K562 (cell line): ENCODE data around the gene YPEL3. TPM values are rescaled to one million over a fixed set of nuclear protein-coding genes. Genes with fewer than 3 reads are reported as not detected.

Experiments
- ARNT ChIP-seq, 2 experiments: fragments of 450-650 bp; IDR thresholded peaks; 2 replicates each; pipeline ENCODE4 v1.6.1; 2016; ENCODE audit warnings: mild to moderate bottlenecking in 1 of 2
- BMI1 ChIP-seq: fragments of 150-350 bp; IDR thresholded peaks from 2 replicates; pipeline ENCODE4 v1.6.1; 2014; ENCODE audit warnings: low read length
- COPS2 ChIP-seq: fragments of 450-650 bp; conservative IDR thresholded peaks from 2 replicates; pipeline ENCODE4 v1.6.1; 2016; ENCODE audit warnings: mild to moderate bottlenecking, moderate library complexity
- EZH2 ChIP-seq: IDR thresholded peaks from 2 replicates; pipeline ENCODE4 v1.6.1; 2012; ENCODE audit warnings: low read depth, mild to moderate bottlenecking, inconsistent platforms, low read length, borderline replicate concordance
- GATAD2A ChIP-seq: fragments of 450-650 bp; IDR thresholded peaks from 2 replicates; pipeline ENCODE4 v1.6.1; 2017
- GTF2A2 ChIP-seq: IDR thresholded peaks from 2 replicates; pipeline ENCODE4 v1.6.1; 2016; ENCODE audit warnings: mild to moderate bottlenecking, missing genetic modification characterization, missing compliant biosample characterization
- HDAC8 ChIP-seq: fragments of 450-650 bp; IDR thresholded peaks from 2 replicates; pipeline ENCODE4 v1.6.1; 2016; ENCODE audit warnings: mild to moderate bottlenecking, missing genetic modification characterization, moderate library complexity, missing compliant biosample characterization
- ILF3 ChIP-seq: fragments of 450-650 bp; IDR thresholded peaks from 2 replicates; pipeline ENCODE4 v1.6.1; 2018; ENCODE audit warnings: antibody characterized with exemption, mild to moderate bottlenecking, moderate library complexity, borderline replicate concordance
- IRF1 ChIP-seq: sonication (generic); formaldehyde crosslinking; IDR thresholded peaks from 2 replicates; pipeline ENCODE4 v1.8.0; 2022; ENCODE audit warnings: missing genetic modification reagents, mild to moderate bottlenecking, borderline replicate concordance
- MAFF ChIP-seq: IDR thresholded peaks from 2 replicates; pipeline ENCODE4 v1.6.1; 2012; ENCODE audit warnings: low read length, improper control_type of control experiment
- MBD1 ChIP-seq: fragments of 250-450 bp; sonication (Bioruptor Pico); IDR thresholded peaks from 2 replicates; pipeline ENCODE4 v1.8.0; 2022; ENCODE audit warnings: inconsistent platforms
- OTX1 ChIP-seq: fragments of 450-650 bp; formaldehyde crosslinking; IDR thresholded peaks from 2 replicates; pipeline ENCODE4 v1.4.0; 2022; ENCODE audit warnings: mild to moderate bottlenecking
- PKNOX1 ChIP-seq: fragments of 450-650 bp; IDR thresholded peaks from 2 replicates; pipeline ENCODE4 v1.6.1; 2016
- POLR2G ChIP-seq: fragments of 200-400 bp; formaldehyde crosslinking; IDR thresholded peaks from 2 replicates; pipeline ENCODE4 v1.6.1; 2017; ENCODE audit warnings: low read depth, mild to moderate bottlenecking, antibody characterized with exemption, low read length, moderate library complexity
- PTRF ChIP-seq: fragments of 450-650 bp; IDR thresholded peaks from 2 replicates; pipeline ENCODE4 v1.6.1; 2016; ENCODE audit warnings: mild to moderate bottlenecking, missing genetic modification characterization, missing compliant biosample characterization
- RBM14 ChIP-seq: fragments of 200-400 bp; formaldehyde crosslinking; IDR thresholded peaks from 2 replicates; pipeline ENCODE4 v1.6.1; 2018; ENCODE audit warnings: low read depth, mild to moderate bottlenecking, low read length, moderate library complexity, borderline replicate concordance; ENCODE audit not compliant: insufficient read depth
- RFX7 ChIP-seq: fragments of 250-450 bp; sonication (Bioruptor Pico); IDR thresholded peaks from 2 replicates; pipeline ENCODE4 v1.5.1; 2021; ENCODE audit warnings: mild to moderate bottlenecking
- RUNX1 ChIP-seq: sonication (generic); IDR thresholded peaks from 2 replicates; pipeline ENCODE4 v1.6.1; 2016; ENCODE audit warnings: antibody characterized with exemption, low read depth
- SREBF2 ChIP-seq: sonication (generic); formaldehyde crosslinking; IDR thresholded peaks from 2 replicates; pipeline ENCODE4 v1.4.0; 2020; ENCODE audit warnings: mild to moderate bottlenecking, missing genetic modification reagents
- ZBTB17 ChIP-seq: fragments of 450-650 bp; formaldehyde crosslinking; IDR thresholded peaks from 2 replicates; pipeline ENCODE4 v1.4.0; 2020; ENCODE audit warnings: mild to moderate bottlenecking
- ZBTB2 ChIP-seq: fragments of 450-650 bp; IDR thresholded peaks from 2 replicates; pipeline ENCODE4 v1.6.1; 2016; ENCODE audit warnings: antibody characterized with exemption
- ZC3H8 ChIP-seq: fragments of 450-650 bp; IDR thresholded peaks from 2 replicates; pipeline ENCODE4 v1.6.1; 2017
- ZFX ChIP-seq: sonication (generic); formaldehyde crosslinking; IDR thresholded peaks from 2 replicates; pipeline ENCODE4 v1.8.0; 2022; ENCODE audit warnings: mild to moderate bottlenecking, missing genetic modification reagents, moderate library complexity
- ZNF311 ChIP-seq: fragments of 250-450 bp; sonication (Bioruptor Pico); IDR thresholded peaks from 2 replicates; pipeline ENCODE4 v1.4.0; 2020; ENCODE audit warnings: mild to moderate bottlenecking, moderate library complexity
- ZNF583 ChIP-seq: fragments of 250-450 bp; sonication (Bioruptor Pico); IDR thresholded peaks from 2 replicates; pipeline ENCODE4 v1.4.0; 2020
- polyA plus RNA-seq, 8 experiments: library from polyadenylated mRNA; depleted of rRNA in 4 of 8; stranded (reverse) in 5 of 8; unstranded in 3 of 8; fragments of >200 nt; fragmentation: Nextera tagmentation in 2 of 8; fragmentation: Illumina TruSeq in 1 of 8; extraction: Ambion mirVana in 2 of 8; extraction: Trizol in 1 of 8; gene quantifications; 2 replicates each; pipeline versions ENCODE4 v1.2.1 to v1.2.3, GENCODE V29; 2011 to 2014; ENCODE audit warnings: inconsistent platforms in 1 of 8, missing spikeins in 1 of 8
- total RNA-seq, 7 experiments: library from RNA; depleted of rRNA in 6 of 7; stranded (reverse); fragments of >200 nt in 6 of 7; fragmentation: Illumina TruSeq in 2 of 7; extraction: Trizol in 2 of 7; gene quantifications; 2 replicates each; pipeline versions ENCODE4 v1.2.1 to v1.2.3, GENCODE V29; 2011 to 2021; ENCODE audit warnings: low replicate concordance in 1 of 7

Gene YPEL3
- total and polyA plus RNA-seq, 9 of the 15 experiments (the other 6 are each of a cell fraction or from before 2014, with no cell fraction given): 0.41 to 15.0 (median 2.9) TPM

- TF ChIP-seq MBD1: no peak
- no peak; the same call in 1 of the 2 replicates for TF ChIP-seq ILF3
- no peak; the same call in 1 of the 2 replicates for TF ChIP-seq PKNOX1
- 0 out of 2 replicates have a peak, but pooled peaks have one; percentile 19 for TF ChIP-seq ZC3H8
- TF ChIP-seq PTRF (tag): no peak
- no peak for TF ChIP-seq ZBTB2
- peak; percentile 75 for TF ChIP-seq GATAD2A
- TF ChIP-seq IRF1 (CRISPR knock-in tag): no peak; the same call in 1 of the 2 replicates
- TF ChIP-seq RUNX1: no peak
- TF ChIP-seq RBM14: 0 out of 2 replicates have a peak, but pooled peaks have one; percentile 51
- peak; percentile 83; the same call in 1 of the 2 replicates for TF ChIP-seq ZBTB17 (CRISPR knock-in tag)
- peak; percentile 95 for TF ChIP-seq ZFX (CRISPR knock-in tag)
- no peak for TF ChIP-seq COPS2
- no peak for TF ChIP-seq ZNF583 (CRISPR knock-in tag)
- TF ChIP-seq SREBF2 (CRISPR knock-in tag): no peak
- TF ChIP-seq BMI1: no peak
- no peak for TF ChIP-seq EZH2
- TF ChIP-seq OTX1 (CRISPR knock-in tag): peak; percentile 93
- no peak for TF ChIP-seq RFX7
- peak; percentile 97 for TF ChIP-seq POLR2G
- TF ChIP-seq MAFF: peak; percentile 60
- TF ChIP-seq ZNF311 (CRISPR knock-in tag): no peak
- peak; percentile 62; the same call in 1 of the 2 replicates for TF ChIP-seq GTF2A2
- TF ChIP-seq HDAC8 (tag): peak; percentile 83
- peak; percentile 61 to 95; a peak in 2 of 4 replicates for TF ChIP-seq ARNT (IDR thresholded peaks at IDR 0.05)
Observed at GRCh38 chr16:30065102-30065942, 30.7 kb downstream of the YPEL3 start, which contains the start of gene ALDOA (continued).
